Astrocyte (in vitro differentiated cells and primary cell): ENCODE results near the gene BMAL1. TPM values are rescaled to one million over a fixed set of nuclear protein-coding genes. Genes with fewer than 3 reads are reported as not detected.
A peak's percentile ranks its signal among the peaks of the same experiment; 100 is the strongest.

Experiments used
- DNase-seq: peaks from one replicate; pipeline ENCODE4 v3.0.0-alpha.2; 2010; ENCODE audit warnings: low read depth
- FAIRE-seq: peaks from 2 replicates; lab custom pipeline; 2011; peaks lifted over from hg19 to GRCh38; lab: Jason Lieb, UNC
- H2AFZ ChIP-seq: 2 replicates; pipeline ENCODE4 v1.6.0; 2012; ENCODE audit warnings: low read depth, low read length, inconsistent platforms
- H3K27ac ChIP-seq: 2 replicates; pipeline ENCODE4 v1.5.1; 2011; ENCODE audit warnings: low read depth, low read length, inconsistent platforms
- H3K27me3 ChIP-seq: 2 replicates; pipeline ENCODE4 v1.6.0; 2011; ENCODE audit warnings: low read length, inconsistent platforms; ENCODE audit not compliant: insufficient read depth
- H3K36me3 ChIP-seq: 2 replicates; pipeline ENCODE4 v1.5.1; 2011; ENCODE audit warnings: low read length, inconsistent platforms; ENCODE audit not compliant: insufficient read depth
- H3K4me1 ChIP-seq: 2 replicates; pipeline ENCODE4 v1.5.1; 2011; ENCODE audit warnings: low read length, inconsistent platforms; ENCODE audit not compliant: insufficient read depth
- H3K4me2 ChIP-seq: 2 replicates; pipeline ENCODE4 v1.6.0; 2012; ENCODE audit warnings: low read length, inconsistent platforms
- H3K4me3 ChIP-seq: 2 replicates; pipeline ENCODE4 v1.5.1; 2011; ENCODE audit warnings: low read depth, mild to moderate bottlenecking, low read length, inconsistent platforms; ENCODE audit not compliant: insufficient read depth
- H3K79me2 ChIP-seq: 2 replicates; pipeline ENCODE4 v1.6.0; 2012; ENCODE audit warnings: mild to moderate bottlenecking, low read length, inconsistent platforms; ENCODE audit not compliant: insufficient read depth
- H3K9ac ChIP-seq: 2 replicates; pipeline ENCODE4 v1.6.0; 2012; ENCODE audit warnings: mild to moderate bottlenecking, low read length, inconsistent platforms
- H3K9me3 ChIP-seq: 2 replicates; pipeline ENCODE4 v1.5.1; 2012; ENCODE audit warnings: low read depth, mild to moderate bottlenecking, low read length, inconsistent platforms; ENCODE audit not compliant: insufficient read depth
- H4K20me1 ChIP-seq: 2 replicates; pipeline ENCODE4 v1.6.0; 2012; ENCODE audit warnings: low read length, inconsistent platforms; ENCODE audit not compliant: insufficient read depth
- H3K27ac Mint-ChIP-seq: one replicate; pipeline ENCODE4 v1.8.0; 2021; ENCODE audit warnings: mild to moderate bottlenecking, mixed read lengths; ENCODE audit not compliant: unreplicated experiment
- H3K27me3 Mint-ChIP-seq: one replicate; pipeline ENCODE4 v1.8.0; 2021; ENCODE audit warnings: low read depth, mixed read lengths; ENCODE audit not compliant: unreplicated experiment
- H3K36me3 Mint-ChIP-seq: one replicate; pipeline ENCODE4 v1.8.0; 2021; ENCODE audit warnings: low read depth, mixed read lengths; ENCODE audit not compliant: unreplicated experiment
- H3K4me1 Mint-ChIP-seq: one replicate; pipeline ENCODE4 v1.8.0; 2021; ENCODE audit warnings: low read depth, mixed read lengths; ENCODE audit not compliant: unreplicated experiment
- H3K4me3 Mint-ChIP-seq: one replicate; pipeline ENCODE4 v1.8.0; 2021; ENCODE audit warnings: mild to moderate bottlenecking, moderate library complexity, mixed read lengths; ENCODE audit not compliant: unreplicated experiment
- H3K9me3 Mint-ChIP-seq: one replicate; pipeline ENCODE4 v1.8.0; 2021; ENCODE audit warnings: mild to moderate bottlenecking, mixed read lengths; ENCODE audit not compliant: unreplicated experiment
- CTCF ChIP-seq: IDR thresholded peaks from 2 replicates; pipeline ENCODE4 v1.5.1; 2011; ENCODE audit warnings: low read depth, mild to moderate bottlenecking, inconsistent platforms, low read length, moderate library complexity; ENCODE audit not compliant: insufficient read depth
- EZH2 ChIP-seq: IDR thresholded peaks from 2 replicates; pipeline ENCODE4 v1.6.1; 2012; ENCODE audit warnings: mild to moderate bottlenecking, low read length, inconsistent platforms; ENCODE audit not compliant: insufficient read depth
- total RNA-seq: library from RNA; stranded (reverse); gene quantifications from 2 replicates; pipeline ENCODE4 v1.2.1, GENCODE V29; 2021

BMAL1 gene
- total RNA-seq, 1 donor from 2014 or later = 26.9 TPM

- Histone ChIP-seq H4K20me1 (no peaks in the 10 kb centered on the region), H3K4me2 (peak overlapping the region; percentile 29), H3K9ac (peak overlapping the region; percentile 4), H3K4me1 (peaks cover 27% of the 10 kb centered on the region), H3K4me3 (no peak overlapping the region), H3K9me3 (no peaks in the 10 kb centered on the region), H2AFZ (no peak overlapping the region), H3K36me3 (peaks cover 18% of the 10 kb centered on the region), H3K27me3 (no peaks in the 10 kb centered on the region), H3K27ac (peak overlapping the region; percentile 68), H3K79me2 (no peaks in the 10 kb centered on the region)
- DNase-seq (peak; percentile 67), FAIRE-seq (no peak)
- Mint-ChIP-seq H3K27ac (peak overlapping the region; percentile 84), H3K4me1 (peaks cover 26% of the 10 kb centered on the region), H3K36me3 (peaks cover 10% of the 10 kb centered on the region), H3K9me3 (no peaks in the 10 kb centered on the region), H3K27me3 (no peaks in the 10 kb centered on the region), H3K4me3 (no peak overlapping the region)
- TF ChIP-seq EZH2 = no peak
- TF ChIP-seq CTCF = no peak
Observed at GRCh38 chr11:13368041-13368446, 90.5 kb downstream of the BMAL1 start.

- no peaks in the 10 kb centered on the region for H4K20me1 ChIP-seq
- Mint-ChIP-seq H3K4me1 (peaks cover 5% of the 10 kb centered on the region), H3K27me3 (no peaks in the 10 kb centered on the region), H3K4me3 (no peak overlapping the region), H3K36me3 (peaks cover 31% of the 10 kb centered on the region), H3K27ac (no peak overlapping the region), H3K9me3 (no peaks in the 10 kb centered on the region)
- H3K27me3 ChIP-seq = no peaks in the 10 kb centered on the region
- DNase-seq (no peak), FAIRE-seq (no peak)
- TF ChIP-seq CTCF = no peak
- TF ChIP-seq EZH2 = no peak
- peaks cover 5% of the 10 kb centered on the region for H3K4me1 ChIP-seq
- no peak overlapping the region for H3K9ac ChIP-seq
- no peaks in the 10 kb centered on the region for H3K79me2 ChIP-seq
- no peak overlapping the region for H3K4me2 ChIP-seq
- no peak overlapping the region for H2AFZ ChIP-seq
- no peaks in the 10 kb centered on the region for H3K9me3 ChIP-seq
- no peak overlapping the region for H3K27ac ChIP-seq
- peaks cover 22% of the 10 kb centered on the region for H3K36me3 ChIP-seq
- H3K4me3 ChIP-seq = no peak overlapping the region
Observed at GRCh38 chr11:13373216-13373615, 95.6 kb downstream of the BMAL1 start.

- no peak for DNase-seq
- Mint-ChIP-seq H3K4me3 (no peak overlapping the region), H3K4me1 (peaks cover 1% of the 10 kb centered on the region), H3K27me3 (no peaks in the 10 kb centered on the region), H3K27ac (no peak overlapping the region), H3K36me3 (peaks cover 34% of the 10 kb centered on the region), H3K9me3 (no peaks in the 10 kb centered on the region)
- FAIRE-seq = no peak
- H3K36me3 ChIP-seq = peaks cover 31% of the 10 kb centered on the region
- no peak overlapping the region for H3K9ac ChIP-seq
- H3K4me3 ChIP-seq = no peak overlapping the region
- no peak overlapping the region for H2AFZ ChIP-seq
- no peaks in the 10 kb centered on the region for H3K9me3 ChIP-seq
- no peaks in the 10 kb centered on the region for H3K4me1 ChIP-seq
- no peaks in the 10 kb centered on the region for H3K27me3 ChIP-seq
- TF ChIP-seq EZH2 (no peak), CTCF (no peak)
- H3K4me2 ChIP-seq = no peak overlapping the region
- H4K20me1 ChIP-seq = no peaks in the 10 kb centered on the region
- no peak overlapping the region for H3K27ac ChIP-seq
- H3K79me2 ChIP-seq = no peaks in the 10 kb centered on the region
Observed at GRCh38 chr11:13375798-13376197, 98.2 kb downstream of the BMAL1 start.
